Neural cell (in vitro differentiated cells): ENCODE data around the gene KMT2E. TPM values are rescaled to one million over a fixed set of nuclear protein-coding genes. Genes with fewer than 3 reads are reported as not detected.
"Not testable (repeated sequence)": the region's sequence is repeated elsewhere in the genome, so short reads cannot be mapped to it uniquely, and the experiment has no call there.

Source experiments
- H2AFZ ChIP-seq: fragments of 200-600, 300-800 bp; sonication (generic), shearing (Covaris generic); 2 replicates; pipeline ENCODE4 v1.6.0; 2014; ENCODE audit warnings: low read depth, mild to moderate bottlenecking, antibody characterized with exemption, low read length, moderate library complexity
- H3F3A ChIP-seq: fragments of 200-600 bp; shearing (Covaris generic); 2 replicates; pipeline ENCODE4 v1.6.1; 2016; ENCODE audit warnings: mild to moderate bottlenecking, moderate library complexity, mixed read lengths, antibody characterized with exemption, low read length; ENCODE audit not compliant: insufficient read depth, poor library complexity, severe bottlenecking
- H3K27ac ChIP-seq: fragments of 200-600, 300-800 bp; sonication (generic), shearing (Covaris generic); 2 replicates; pipeline ENCODE4 v1.5.1; 2014; ENCODE audit warnings: mild to moderate bottlenecking, low read length, moderate library complexity
- H3K27me3 ChIP-seq: fragments of 300-800, 200-600 bp; sonication (generic), shearing (Covaris generic); 2 replicates; pipeline ENCODE4 v1.6.0; 2014; ENCODE audit warnings: mild to moderate bottlenecking, low read depth, low read length, moderate library complexity; ENCODE audit not compliant: insufficient read depth
- H3K36me3 ChIP-seq: fragments of 300-800, 200-600 bp; sonication (generic), shearing (Covaris generic); 2 replicates; pipeline ENCODE4 v1.5.1; 2014; ENCODE audit warnings: mild to moderate bottlenecking, antibody characterized with exemption, low read length, moderate library complexity; ENCODE audit not compliant: insufficient read depth
- H3K4me2 ChIP-seq: fragments of 300-800, 200-600 bp; sonication (generic), shearing (Covaris generic); 2 replicates; pipeline ENCODE4 v1.6.0; 2014; ENCODE audit warnings: mild to moderate bottlenecking, low read length
- H3K4me3 ChIP-seq: fragments of 300-800, 200-600 bp; sonication (generic), shearing (Covaris generic); 2 replicates; pipeline ENCODE4 v1.5.1; 2014; ENCODE audit warnings: mild to moderate bottlenecking, low read length, moderate library complexity
- H3K79me2 ChIP-seq: fragments of 200-600 bp; shearing (Covaris generic); replicated peaks from 2 replicates; pipeline ENCODE4 v1.6.0; 2014; ENCODE audit warnings: mild to moderate bottlenecking, low read length, moderate library complexity; ENCODE audit not compliant: insufficient read depth
- H3K9ac ChIP-seq: fragments of 300-800, 200-600 bp; sonication (generic), shearing (Covaris generic); 2 replicates; pipeline ENCODE4 v1.6.1; 2016; ENCODE audit warnings: mild to moderate bottlenecking, low read length, mixed read lengths
- H3K9me2 ChIP-seq: fragments of 200-600 bp; shearing (Covaris generic); 2 replicates; pipeline ENCODE4 v1.6.1; 2016; ENCODE audit warnings: mild to moderate bottlenecking, low read length, mixed read lengths; ENCODE audit not compliant: insufficient read depth
- H3K9me3 ChIP-seq: fragments of 200-600, 300-800 bp; sonication (generic), shearing (Covaris generic); 2 replicates; pipeline ENCODE4 v1.6.1; 2016; ENCODE audit warnings: mild to moderate bottlenecking, mixed run types, low read length, moderate library complexity, mixed read lengths
- H4K20me1 ChIP-seq: fragments of 200-600 bp; shearing (Covaris generic); 2 replicates; pipeline ENCODE4 v1.6.1; 2016; ENCODE audit warnings: mild to moderate bottlenecking, mixed run types; ENCODE audit not compliant: insufficient read depth
- EP300 ChIP-seq: fragments of 450-650 bp; conservative IDR thresholded peaks from 2 replicates; pipeline ENCODE4 v1.6.1; 2014; ENCODE audit warnings: antibody characterized with exemption, mild to moderate bottlenecking, moderate library complexity; ENCODE audit not compliant: poor library complexity, severe bottlenecking
- MXI1 ChIP-seq: fragments of 450-650 bp; conservative IDR thresholded peaks from 2 replicates; pipeline ENCODE4 v1.6.1; 2014; ENCODE audit warnings: antibody characterized with exemption, mild to moderate bottlenecking; ENCODE audit not compliant: poor library complexity, severe bottlenecking
- SMC3 ChIP-seq: fragments of 450-650 bp; conservative IDR thresholded peaks from 2 replicates; pipeline ENCODE4 v1.6.1; 2014; ENCODE audit warnings: antibody characterized with exemption, mild to moderate bottlenecking, moderate library complexity; ENCODE audit not compliant: poor library complexity
- polyA plus RNA-seq: library from polyadenylated mRNA; depleted of rRNA; stranded (reverse); fragments of >200 nt; gene quantifications from 2 replicates; pipeline ENCODE4 v1.2.3, GENCODE V29; 2014
- TF ChIP-seq, protein P1 (sequence below): fragments of 450-650 bp; IDR thresholded peaks from 2 replicates; pipeline ENCODE4 v1.5.1; 2014; ENCODE audit warnings: antibody characterized with exemption, mild to moderate bottlenecking, moderate library complexity; ENCODE audit not compliant: poor library complexity, severe bottlenecking

Gene KMT2E
- polyA plus RNA-seq, 1 donor from 2014 or later, result 78.4 TPM

DNA sequence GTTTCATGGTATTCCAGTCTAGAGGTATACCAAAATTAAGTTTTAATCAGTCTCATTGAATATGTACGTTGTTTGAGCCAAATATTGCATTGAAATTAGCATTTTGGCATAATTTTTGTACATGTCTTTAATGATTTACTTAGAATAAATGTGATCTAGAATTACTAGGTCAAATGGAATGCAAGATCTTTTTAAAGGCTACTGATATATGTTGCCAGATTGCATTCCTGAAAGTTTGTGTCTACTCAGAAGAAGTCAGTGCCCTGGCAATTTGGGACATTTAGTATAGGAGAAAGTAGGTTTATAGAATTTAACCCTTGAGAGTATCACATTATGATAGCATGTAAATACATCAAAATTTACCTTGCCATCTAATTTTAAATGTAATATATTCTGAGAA is 32.4 kb downstream of the KMT2E start:
- Histone ChIP-seq H3K36me3 (peaks cover 11% of the 10 kb centered on the region), H2AFZ (no peak overlapping the region), H3K9me3 (no peaks in the 10 kb centered on the region), H3K79me2 (peaks cover 54% of the 10 kb centered on the region), H3K27me3 (no peaks in the 10 kb centered on the region), H3K9ac (no peak overlapping the region), H3K27ac (no peak overlapping the region), H3K4me3 (no peak overlapping the region), H3K9me2 (no peaks in the 10 kb centered on the region), H3F3A (no peaks in the 10 kb centered on the region), H4K20me1 (peaks cover 16% of the 10 kb centered on the region), H3K4me2 (no peak overlapping the region)
- TF ChIP-seq EP300, result no peak
- TF ChIP-seq, protein P1, sequence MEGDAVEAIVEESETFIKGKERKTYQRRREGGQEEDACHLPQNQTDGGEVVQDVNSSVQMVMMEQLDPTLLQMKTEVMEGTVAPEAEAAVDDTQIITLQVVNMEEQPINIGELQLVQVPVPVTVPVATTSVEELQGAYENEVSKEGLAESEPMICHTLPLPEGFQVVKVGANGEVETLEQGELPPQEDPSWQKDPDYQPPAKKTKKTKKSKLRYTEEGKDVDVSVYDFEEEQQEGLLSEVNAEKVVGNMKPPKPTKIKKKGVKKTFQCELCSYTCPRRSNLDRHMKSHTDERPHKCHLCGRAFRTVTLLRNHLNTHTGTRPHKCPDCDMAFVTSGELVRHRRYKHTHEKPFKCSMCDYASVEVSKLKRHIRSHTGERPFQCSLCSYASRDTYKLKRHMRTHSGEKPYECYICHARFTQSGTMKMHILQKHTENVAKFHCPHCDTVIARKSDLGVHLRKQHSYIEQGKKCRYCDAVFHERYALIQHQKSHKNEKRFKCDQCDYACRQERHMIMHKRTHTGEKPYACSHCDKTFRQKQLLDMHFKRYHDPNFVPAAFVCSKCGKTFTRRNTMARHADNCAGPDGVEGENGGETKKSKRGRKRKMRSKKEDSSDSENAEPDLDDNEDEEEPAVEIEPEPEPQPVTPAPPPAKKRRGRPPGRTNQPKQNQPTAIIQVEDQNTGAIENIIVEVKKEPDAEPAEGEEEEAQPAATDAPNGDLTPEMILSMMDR, result no peak

DNA sequence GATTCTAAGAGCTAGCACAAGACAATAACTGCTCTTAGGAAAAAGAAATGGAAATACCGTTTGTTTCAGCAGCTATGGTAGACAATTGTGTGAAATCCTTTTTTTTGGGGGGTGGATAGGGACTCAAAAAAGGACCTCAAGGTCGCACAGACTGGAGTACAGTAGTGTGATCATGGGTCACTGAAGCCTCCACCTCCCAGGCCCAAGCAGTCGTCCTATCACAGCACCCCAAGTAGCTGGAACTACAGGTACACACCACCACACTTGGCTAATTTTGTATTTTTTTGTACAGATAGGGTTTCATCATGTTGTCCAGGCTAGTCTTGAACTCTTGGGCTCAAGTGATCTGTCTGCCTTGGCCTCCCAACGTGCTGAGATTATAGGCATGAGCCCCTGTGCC is 33.9 kb downstream of the KMT2E start:
- no peaks in the 10 kb centered on the region for H3K9me3 ChIP-seq
- H3K4me3 ChIP-seq, result no peak overlapping the region
- peaks cover 7% of the 10 kb centered on the region for H3K36me3 ChIP-seq
- H3K27me3 ChIP-seq, result no peaks in the 10 kb centered on the region
- H3F3A ChIP-seq, result no peaks in the 10 kb centered on the region
- no peak for TF ChIP-seq SMC3
- no peak overlapping the region for H3K9ac ChIP-seq
- peaks cover 52% of the 10 kb centered on the region for H3K79me2 ChIP-seq
- H3K9me2 ChIP-seq, result no peaks in the 10 kb centered on the region
- no peak overlapping the region for H2AFZ ChIP-seq
- no peak overlapping the region for H3K4me2 ChIP-seq
- H3K27ac ChIP-seq, result no peak overlapping the region
- H4K20me1 ChIP-seq, result peaks cover 12% of the 10 kb centered on the region

DNA sequence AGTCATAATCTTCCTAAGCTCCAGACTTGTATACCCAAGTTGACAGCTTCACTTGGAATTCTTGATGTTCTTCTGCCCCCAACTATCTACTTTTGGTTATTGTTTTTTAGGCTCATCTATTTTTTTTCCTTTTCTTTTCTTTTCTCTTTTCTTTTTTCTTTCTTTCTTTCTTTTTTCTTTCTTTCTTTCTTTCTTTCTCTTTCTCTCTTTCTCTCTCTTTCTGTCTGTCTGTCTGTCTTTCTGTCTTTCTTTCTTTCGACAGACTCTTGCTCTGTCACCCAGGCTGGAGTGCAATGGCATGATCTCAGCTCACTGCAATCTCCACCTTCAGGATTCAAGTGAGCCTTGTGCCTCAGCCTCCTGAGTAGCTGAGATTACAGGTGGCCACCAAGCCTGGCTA is 36.5 kb downstream of the KMT2E start:
- Histone ChIP-seq H3K36me3 (peaks cover 9% of the 10 kb centered on the region), H3K27ac (no peak overlapping the region), H3K9ac (no peak overlapping the region), H3K4me3 (no peak overlapping the region), H3K4me2 (no peak overlapping the region), H3F3A (no peaks in the 10 kb centered on the region), H3K9me3 (no peaks in the 10 kb centered on the region), H3K79me2 (peaks cover 58% of the 10 kb centered on the region), H4K20me1 (peaks cover 13% of the 10 kb centered on the region), H2AFZ (no peak overlapping the region), H3K27me3 (no peaks in the 10 kb centered on the region), H3K9me2 (no peaks in the 10 kb centered on the region)
- TF ChIP-seq EP300, result no peak
- TF ChIP-seq MXI1, result no peak

DNA sequence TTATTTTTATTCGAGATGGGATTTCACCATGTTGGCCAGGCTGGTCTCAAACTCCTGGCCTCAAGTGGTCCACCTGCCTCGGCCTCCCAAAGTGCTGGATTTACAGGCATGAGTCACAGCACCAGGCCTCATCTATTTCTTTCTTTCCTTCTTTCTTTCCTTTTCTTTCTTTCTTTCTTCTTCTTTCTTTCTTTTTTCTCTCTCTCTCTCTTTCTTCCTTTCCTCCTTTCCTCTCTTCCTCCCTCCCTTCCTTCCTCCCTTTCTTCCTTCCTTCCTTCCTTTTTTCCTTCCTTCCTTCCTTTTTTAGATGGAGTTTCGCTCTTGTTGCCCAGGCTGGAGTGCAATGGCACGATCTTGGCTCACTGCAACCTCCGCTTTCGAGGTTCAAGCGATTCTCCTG is 36.9 kb downstream of the KMT2E start:
- not testable (repeated sequence) for H3K4me3 ChIP-seq, H3F3A ChIP-seq, H3K9me2 ChIP-seq, H3K9me3 ChIP-seq, H3K36me3 ChIP-seq, H2AFZ ChIP-seq, H3K9ac ChIP-seq, H3K27me3 ChIP-seq, H3K4me2 ChIP-seq, H3K27ac ChIP-seq
- Histone ChIP-seq H3K79me2 (peaks cover 60% of the 10 kb centered on the region), H4K20me1 (peaks cover 18% of the 10 kb centered on the region)
